ENCODE data around the gene CBFA2T3. TPM values are rescaled to one million over a fixed set of nuclear protein-coding genes. Genes with fewer than 3 reads are reported as not detected.

The CBFA2T3 gene
- total and polyA plus RNA-seq, 2 donors (not counting 1 experiment from before 2014, with no cell fraction given) = 40.8 to 58.3 TPM

DNA sequence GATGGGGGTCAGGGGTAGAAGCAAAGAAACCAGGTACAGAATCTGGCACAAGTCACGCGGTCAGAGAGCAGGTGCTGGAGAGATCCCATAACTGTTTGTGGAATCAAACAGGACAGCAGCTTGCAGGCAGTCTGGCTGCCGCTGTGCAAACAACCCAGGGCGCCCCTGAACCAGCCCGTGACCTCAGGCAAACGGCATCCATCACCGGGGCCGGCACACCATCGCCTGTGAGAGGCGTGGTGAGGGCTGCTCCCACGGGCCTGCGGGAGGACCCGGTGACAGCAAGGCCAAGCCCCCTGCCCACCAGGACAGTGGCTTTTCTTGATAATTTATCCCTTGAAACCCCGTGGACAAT is 47.9 kb downstream of the CBFA2T3 start:
- Mint-ChIP-seq H3K4me1 (peaks cover 39% of the 10 kb centered on the region), H3K27ac (no peak overlapping the region), H3K27me3 (no peaks in the 10 kb centered on the region), H3K9me3 (ENCODE audit: insufficient read depth) (no peaks in the 10 kb centered on the region), H3K4me3 (no peak overlapping the region)
- H3K27me3 ChIP-seq (replicated peaks in 1 of 4; ENCODE audit: control extremely low read depth in 1 of 4, control insufficient read depth in 3 of 4, insufficient read depth in 4 of 4, low read length in 3 of 4) = no peaks in the 10 kb centered on the region
- DNase-seq = no peak
- ChIA-PET CTCF (interaction anchor here (1.2 to 1.7 kb wide), 2 partner anchors 192 to 238 kb away, joined by 6 read pairs; no protein-coding TSS in a partner anchor), POLR2A (no interaction called here)
- H3K4me1 ChIP-seq (ENCODE audit: control insufficient read depth in 2 of 2, insufficient read depth in 2 of 2, low read length in 2 of 2) = peaks cover 18 to 25% of the 10 kb centered on the region in 2 donors
- H3K9ac ChIP-seq (ENCODE audit: low read length) = no peak overlapping the region
- H4K20me1 ChIP-seq (ENCODE audit: control insufficient read depth, insufficient read depth, low read length, poor library complexity, severe bottlenecking) = peaks cover 96% of the 10 kb centered on the region
- H3K27ac ChIP-seq (ENCODE audit: low read length in 2 of 2) = no peak overlapping the region
- peaks cover 0 to 21% of the 10 kb centered on the region in 2 experiments for H3K36me3 ChIP-seq (replicated peaks in 1 of 2; ENCODE audit: control extremely low read depth in 1 of 2, control insufficient read depth in 1 of 2, extremely low read depth in 1 of 2, insufficient read depth in 2 of 2, low read length in 1 of 2)
- H3K9me3 ChIP-seq (ENCODE audit: control extremely low read depth in 1 of 3, control insufficient read depth in 2 of 3, insufficient read depth in 1 of 3, low read length in 2 of 3) = no peaks in the 10 kb centered on the region
- H3K79me2 ChIP-seq (ENCODE audit: control insufficient read depth, insufficient read depth, low read length) = peaks cover 96% of the 10 kb centered on the region
- no peak for ATAC-seq (ENCODE audit: low read depth)
- TF ChIP-seq, protein P1, sequence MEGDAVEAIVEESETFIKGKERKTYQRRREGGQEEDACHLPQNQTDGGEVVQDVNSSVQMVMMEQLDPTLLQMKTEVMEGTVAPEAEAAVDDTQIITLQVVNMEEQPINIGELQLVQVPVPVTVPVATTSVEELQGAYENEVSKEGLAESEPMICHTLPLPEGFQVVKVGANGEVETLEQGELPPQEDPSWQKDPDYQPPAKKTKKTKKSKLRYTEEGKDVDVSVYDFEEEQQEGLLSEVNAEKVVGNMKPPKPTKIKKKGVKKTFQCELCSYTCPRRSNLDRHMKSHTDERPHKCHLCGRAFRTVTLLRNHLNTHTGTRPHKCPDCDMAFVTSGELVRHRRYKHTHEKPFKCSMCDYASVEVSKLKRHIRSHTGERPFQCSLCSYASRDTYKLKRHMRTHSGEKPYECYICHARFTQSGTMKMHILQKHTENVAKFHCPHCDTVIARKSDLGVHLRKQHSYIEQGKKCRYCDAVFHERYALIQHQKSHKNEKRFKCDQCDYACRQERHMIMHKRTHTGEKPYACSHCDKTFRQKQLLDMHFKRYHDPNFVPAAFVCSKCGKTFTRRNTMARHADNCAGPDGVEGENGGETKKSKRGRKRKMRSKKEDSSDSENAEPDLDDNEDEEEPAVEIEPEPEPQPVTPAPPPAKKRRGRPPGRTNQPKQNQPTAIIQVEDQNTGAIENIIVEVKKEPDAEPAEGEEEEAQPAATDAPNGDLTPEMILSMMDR (IDR thresholded peaks at IDR 0.05) = no peak
- TF ChIP-seq EZH2 (IDR thresholded peaks at IDR 0.05; ENCODE audit: borderline replicate concordance, insufficient read depth, low read depth, low read length, poor library complexity, severe bottlenecking) = no peak
- intact Hi-C loops (cut with micrococcal nuclease) = no loop called here
- no peak overlapping the region for H2AFZ ChIP-seq (ENCODE audit: insufficient read depth, low read depth, low read length, poor library complexity, severe bottlenecking)
- whole genome bisulfite sequencing (ENCODE audit: insufficient coverage) = 98% methylated on average over 14 of the region's 14 CpGs
- no peak overlapping the region for H3K4me3 ChIP-seq (ENCODE audit: control extremely low read depth in 1 of 5, extremely low read depth in 1 of 5, insufficient read depth in 1 of 5, low read depth in 2 of 5, low read length in 4 of 5)
- H3K4me2 ChIP-seq (replicated peaks; ENCODE audit: low read depth, low read length, poor library complexity, severe bottlenecking) = no peak overlapping the region

DNA sequence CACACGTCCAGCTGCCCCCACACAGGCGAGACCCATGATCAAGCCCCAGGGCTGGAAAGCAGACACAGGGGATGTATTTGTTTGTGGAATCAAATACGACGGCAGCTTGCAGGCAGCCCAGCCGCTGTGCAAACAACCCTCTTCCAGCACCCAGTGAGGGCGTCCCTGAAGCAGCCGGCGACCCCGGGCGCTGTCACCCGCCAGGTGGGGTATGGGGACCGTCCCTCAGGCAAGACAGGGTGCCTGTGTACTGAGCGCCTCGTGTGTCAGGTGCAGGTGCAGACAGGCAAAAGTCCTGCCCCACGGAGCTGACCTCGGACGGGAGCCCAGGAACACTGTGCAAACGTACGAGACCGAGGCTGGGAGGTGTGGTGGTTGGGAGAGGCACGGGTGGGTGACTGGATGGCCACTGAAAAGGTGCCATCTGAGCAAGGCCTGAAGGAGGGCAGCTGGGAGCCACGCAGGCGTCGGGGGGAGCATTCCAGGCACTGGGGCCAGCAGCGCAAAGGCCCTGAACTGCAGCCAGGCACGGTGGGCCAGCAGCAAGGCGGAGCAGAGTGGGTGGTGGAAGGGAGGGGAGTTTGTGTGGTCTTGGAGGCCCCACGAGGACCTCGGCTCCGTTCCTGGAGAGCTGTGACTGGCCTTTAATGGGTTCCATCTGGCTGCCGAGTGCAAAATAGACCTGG is 48.5 kb downstream of the CBFA2T3 start:
- ChIA-PET POLR2A (no interaction called here), CTCF (interaction anchor here (1.7 kb wide), 1 partner anchor 239 kb away, joined by 6 read pairs; no protein-coding TSS in a partner anchor)
- Mint-ChIP-seq H3K27ac (no peak overlapping the region), H3K27me3 (no peaks in the 10 kb centered on the region), H3K4me3 (no peak overlapping the region), H3K4me1 (peaks cover 41% of the 10 kb centered on the region), H3K9me3 (ENCODE audit: insufficient read depth) (no peaks in the 10 kb centered on the region)
- Histone ChIP-seq H3K4me2 (replicated peaks; ENCODE audit: low read depth, low read length, poor library complexity, severe bottlenecking) (no peak overlapping the region), H2AFZ (ENCODE audit: insufficient read depth, low read depth, low read length, poor library complexity, severe bottlenecking) (no peak overlapping the region), H3K27ac (ENCODE audit: low read length in 2 of 2) (no peak overlapping the region), H3K79me2 (ENCODE audit: control insufficient read depth, insufficient read depth, low read length) (peaks cover 96% of the 10 kb centered on the region), H3K36me3 (replicated peaks in 1 of 2; ENCODE audit: control extremely low read depth in 1 of 2, control insufficient read depth in 1 of 2, extremely low read depth in 1 of 2, insufficient read depth in 2 of 2, low read length in 1 of 2) (peaks cover 0 to 21% of the 10 kb centered on the region in 2 experiments), H3K4me1 (ENCODE audit: control insufficient read depth in 2 of 2, insufficient read depth in 2 of 2, low read length in 2 of 2) (peaks cover 20 to 30% of the 10 kb centered on the region in 2 donors), H3K9ac (ENCODE audit: low read length) (no peak overlapping the region), H3K9me3 (ENCODE audit: control extremely low read depth in 1 of 3, control insufficient read depth in 2 of 3, insufficient read depth in 1 of 3, low read length in 2 of 3) (no peaks in the 10 kb centered on the region), H3K27me3 (replicated peaks in 1 of 4; ENCODE audit: control extremely low read depth in 1 of 4, control insufficient read depth in 3 of 4, insufficient read depth in 4 of 4, low read length in 3 of 4) (no peaks in the 10 kb centered on the region), H3K4me3 (ENCODE audit: control extremely low read depth in 1 of 5, extremely low read depth in 1 of 5, insufficient read depth in 1 of 5, low read depth in 2 of 5, low read length in 4 of 5) (no peak overlapping the region), H4K20me1 (ENCODE audit: control insufficient read depth, insufficient read depth, low read length, poor library complexity, severe bottlenecking) (peaks cover 96% of the 10 kb centered on the region)
- WGBS (ENCODE audit: insufficient coverage) = 85% methylated on average over 31 of the region's 31 CpGs
- intact Hi-C loops (cut with micrococcal nuclease) = no loop called here
- no peak for ATAC-seq (ENCODE audit: low read depth)
- TF ChIP-seq EZH2 (IDR thresholded peaks at IDR 0.05; ENCODE audit: borderline replicate concordance, insufficient read depth, low read depth, low read length, poor library complexity, severe bottlenecking) = no peak
- TF ChIP-seq, protein P1 (IDR thresholded peaks at IDR 0.05) = no peak
- DNase-seq = no peak

Measured in B cell (primary cell).